Neural progenitor cell (in vitro differentiated cells): ENCODE results near the gene RAB1B. TPM values are rescaled to one million over a fixed set of nuclear protein-coding genes. Genes with fewer than 3 reads are reported as not detected.

Source experiments
- DNase-seq: peaks from one replicate; pipeline ENCODE4 v3.0.0-alpha.2; 2016; ENCODE audit warnings: low spot score
- H2AFZ ChIP-seq: fragments of 200-600 bp; sonication (generic); replicated peaks from 2 replicates; pipeline ENCODE4 v1.6.1; 2016; ENCODE audit warnings: antibody characterized with exemption
- H3F3A ChIP-seq: fragments of 200-600 bp; sonication (generic); 2 replicates; pipeline ENCODE4 v1.6.1; 2016; ENCODE audit warnings: antibody characterized with exemption, low read depth
- H3K27ac ChIP-seq: fragments of 200-600 bp; sonication (generic); 2 replicates; pipeline ENCODE4 v1.5.1; 2016; ENCODE audit warnings: mild to moderate bottlenecking
- H3K27me3 ChIP-seq: fragments of 200-600 bp; sonication (generic); 2 replicates; pipeline ENCODE4 v1.6.1; 2016; ENCODE audit warnings: mild to moderate bottlenecking, moderate library complexity
- H3K36me3 ChIP-seq: fragments of 200-600 bp; sonication (generic); 2 replicates; pipeline ENCODE4 v1.5.1; 2016
- H3K4me1 ChIP-seq: fragments of 200-600 bp; sonication (generic); 2 replicates; pipeline ENCODE4 v1.6.1; 2016; ENCODE audit warnings: mixed run types
- H3K4me2 ChIP-seq: fragments of 200-600 bp; sonication (generic); 2 replicates; pipeline ENCODE4 v1.6.1; 2016
- H3K4me3 ChIP-seq: fragments of 200-600 bp; sonication (generic); 2 replicates; pipeline ENCODE4 v1.5.1; 2016
- H3K79me2 ChIP-seq: fragments of 200-600 bp; sonication (generic); 2 replicates; pipeline ENCODE4 v1.6.1; 2016; ENCODE audit warnings: low read depth
- H3K9ac ChIP-seq: fragments of 200-600 bp; sonication (generic); 2 replicates; pipeline ENCODE4 v1.6.1; 2016
- H3K9me3 ChIP-seq: fragments of 200-600 bp; sonication (generic); 2 replicates; pipeline ENCODE4 v1.5.1; 2016; ENCODE audit warnings: low read depth
- H4K20me1 ChIP-seq: fragments of 200-600 bp; sonication (generic); 2 replicates; pipeline ENCODE4 v1.6.1; 2016; ENCODE audit warnings: low read depth
- H3K27ac Mint-ChIP-seq: 3 replicates; pipeline ENCODE4 v1.8.0; 2021; ENCODE audit warnings: mixed read lengths
- H3K27me3 Mint-ChIP-seq: 2 replicates; pipeline ENCODE4 v1.8.0; 2022; ENCODE audit warnings: low read depth, mild to moderate bottlenecking, inconsistent platforms, moderate library complexity, mixed read lengths; ENCODE audit not compliant: insufficient read depth
- H3K36me3 Mint-ChIP-seq: 3 replicates; pipeline ENCODE4 v1.8.0; 2021; ENCODE audit warnings: mixed read lengths
- H3K4me1 Mint-ChIP-seq: 3 replicates; pipeline ENCODE4 v1.8.0; 2021; ENCODE audit warnings: mixed read lengths
- H3K4me3 Mint-ChIP-seq: 3 replicates; pipeline ENCODE4 v1.8.0; 2021; ENCODE audit warnings: mild to moderate bottlenecking, moderate library complexity, mixed read lengths
- H3K9me3 Mint-ChIP-seq: 3 replicates; pipeline ENCODE4 v1.8.0; 2020; ENCODE audit warnings: mixed read lengths
- EZH2 ChIP-seq: fragments of 200-600 bp; sonication (generic); IDR thresholded peaks from 2 replicates; pipeline ENCODE4 v1.6.1; 2017; ENCODE audit warnings: antibody characterized with exemption, mild to moderate bottlenecking, moderate library complexity
- EZH2phosphoT487 ChIP-seq: fragments of 200-600 bp; sonication (generic); IDR thresholded peaks from 2 replicates; pipeline ENCODE4 v1.6.1; 2017; ENCODE audit warnings: antibody characterized with exemption
- total RNA-seq: library from RNA; depleted of rRNA; stranded (reverse); fragments of >200 nt; gene quantifications from 2 replicates; pipeline ENCODE4 v1.2.3, GENCODE V29; 2015; ENCODE audit warnings: low replicate concordance
- TF ChIP-seq, protein P1 (sequence below): fragments of 200-600 bp; sonication (generic); IDR thresholded peaks from 2 replicates; pipeline ENCODE4 v1.5.1; 2017; ENCODE audit warnings: antibody characterized with exemption, mild to moderate bottlenecking

Gene RAB1B
- total RNA-seq, 1 donor from 2014 or later, result 54.0 TPM

DNA sequence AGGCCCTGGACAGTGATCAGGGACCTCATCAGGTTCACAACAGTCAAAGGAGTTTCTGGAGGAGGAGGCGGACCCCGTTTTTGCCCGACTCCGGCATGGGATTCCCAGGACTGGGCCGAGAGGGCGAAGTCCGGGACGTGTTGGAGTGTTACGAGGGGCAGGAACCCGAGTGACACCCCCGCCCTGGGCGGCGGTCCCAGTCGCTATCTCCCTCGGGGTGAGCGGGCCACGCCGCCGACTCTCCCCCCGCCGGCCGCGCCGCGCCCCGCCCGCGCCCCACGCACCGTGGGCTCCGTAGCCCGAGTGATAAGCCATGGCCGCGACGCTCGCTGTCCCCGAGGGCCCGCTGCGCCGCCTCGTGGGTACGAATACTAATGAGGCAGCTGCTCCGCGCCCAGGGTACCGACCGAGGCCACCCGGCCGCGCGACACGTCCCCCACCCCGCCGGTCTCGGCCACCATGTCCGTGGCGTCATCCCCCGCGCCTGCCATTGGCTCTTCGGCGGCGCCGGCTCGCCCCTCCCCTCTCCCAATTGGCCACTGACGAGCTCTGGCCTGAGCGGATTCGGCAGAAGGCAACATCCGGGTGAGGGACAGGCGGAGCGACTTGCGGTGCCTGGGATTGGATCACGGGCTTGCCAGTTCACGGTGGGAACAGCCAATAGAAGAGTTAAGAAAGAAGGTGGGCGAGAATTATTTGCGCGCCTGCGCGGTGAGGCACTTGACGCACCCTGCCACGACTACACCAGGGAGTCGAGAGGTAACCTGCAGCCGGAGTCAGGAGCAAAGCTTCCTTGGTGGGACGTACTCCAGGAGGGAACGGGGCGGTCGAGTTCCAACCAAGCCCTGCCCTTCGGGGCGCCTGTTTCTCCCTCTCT is 20.5 kb downstream of the RAB1B start, which contains the start of gene YIF1A:
Gene YIF1A, minus strand, starts transcription at position 473 of the 877 bp plus-strand sequence. Its CDS starts 158 bp downstream, at position 315.
- Mint-ChIP-seq H3K9me3 (peaks cover 5% of the 10 kb centered on the region), H3K4me1 (peaks cover 38% of the 10 kb centered on the region), H3K4me3 (peak within 1 kb of the TSS; percentile 98), H3K27ac (peak within 1 kb of the TSS; percentile 96), H3K27me3 (peaks cover 39% of the 10 kb centered on the region), H3K36me3 (no peaks in the 10 kb centered on the region)
- peak within 1 kb of the TSS; percentile 81 for H3K4me3 ChIP-seq
- no peaks in the 10 kb centered on the region for H3K9me3 ChIP-seq
- H3K27ac ChIP-seq, result peak within 1 kb of the TSS; percentile 27
- peaks cover 37% of the 10 kb centered on the region for H4K20me1 ChIP-seq
- no peaks in the 10 kb centered on the region for H3K36me3 ChIP-seq
- peak within 1 kb of the TSS; percentile 80 for H3K4me2 ChIP-seq
- H3K27me3 ChIP-seq, result peaks cover 43% of the 10 kb centered on the region
- TF ChIP-seq, protein P1, sequence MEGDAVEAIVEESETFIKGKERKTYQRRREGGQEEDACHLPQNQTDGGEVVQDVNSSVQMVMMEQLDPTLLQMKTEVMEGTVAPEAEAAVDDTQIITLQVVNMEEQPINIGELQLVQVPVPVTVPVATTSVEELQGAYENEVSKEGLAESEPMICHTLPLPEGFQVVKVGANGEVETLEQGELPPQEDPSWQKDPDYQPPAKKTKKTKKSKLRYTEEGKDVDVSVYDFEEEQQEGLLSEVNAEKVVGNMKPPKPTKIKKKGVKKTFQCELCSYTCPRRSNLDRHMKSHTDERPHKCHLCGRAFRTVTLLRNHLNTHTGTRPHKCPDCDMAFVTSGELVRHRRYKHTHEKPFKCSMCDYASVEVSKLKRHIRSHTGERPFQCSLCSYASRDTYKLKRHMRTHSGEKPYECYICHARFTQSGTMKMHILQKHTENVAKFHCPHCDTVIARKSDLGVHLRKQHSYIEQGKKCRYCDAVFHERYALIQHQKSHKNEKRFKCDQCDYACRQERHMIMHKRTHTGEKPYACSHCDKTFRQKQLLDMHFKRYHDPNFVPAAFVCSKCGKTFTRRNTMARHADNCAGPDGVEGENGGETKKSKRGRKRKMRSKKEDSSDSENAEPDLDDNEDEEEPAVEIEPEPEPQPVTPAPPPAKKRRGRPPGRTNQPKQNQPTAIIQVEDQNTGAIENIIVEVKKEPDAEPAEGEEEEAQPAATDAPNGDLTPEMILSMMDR, result peak; percentile 15
- no peak for TF ChIP-seq EZH2phosphoT487
- H3K9ac ChIP-seq, result peak within 1 kb of the TSS; percentile 67
- peak; percentile 99 for DNase-seq
- H3F3A ChIP-seq, result peaks cover 19% of the 10 kb centered on the region
- peak within 1 kb of the TSS; percentile 79 for H2AFZ ChIP-seq
- H3K4me1 ChIP-seq, result peaks cover 5% of the 10 kb centered on the region
- peaks cover 8% of the 10 kb centered on the region for H3K79me2 ChIP-seq

DNA sequence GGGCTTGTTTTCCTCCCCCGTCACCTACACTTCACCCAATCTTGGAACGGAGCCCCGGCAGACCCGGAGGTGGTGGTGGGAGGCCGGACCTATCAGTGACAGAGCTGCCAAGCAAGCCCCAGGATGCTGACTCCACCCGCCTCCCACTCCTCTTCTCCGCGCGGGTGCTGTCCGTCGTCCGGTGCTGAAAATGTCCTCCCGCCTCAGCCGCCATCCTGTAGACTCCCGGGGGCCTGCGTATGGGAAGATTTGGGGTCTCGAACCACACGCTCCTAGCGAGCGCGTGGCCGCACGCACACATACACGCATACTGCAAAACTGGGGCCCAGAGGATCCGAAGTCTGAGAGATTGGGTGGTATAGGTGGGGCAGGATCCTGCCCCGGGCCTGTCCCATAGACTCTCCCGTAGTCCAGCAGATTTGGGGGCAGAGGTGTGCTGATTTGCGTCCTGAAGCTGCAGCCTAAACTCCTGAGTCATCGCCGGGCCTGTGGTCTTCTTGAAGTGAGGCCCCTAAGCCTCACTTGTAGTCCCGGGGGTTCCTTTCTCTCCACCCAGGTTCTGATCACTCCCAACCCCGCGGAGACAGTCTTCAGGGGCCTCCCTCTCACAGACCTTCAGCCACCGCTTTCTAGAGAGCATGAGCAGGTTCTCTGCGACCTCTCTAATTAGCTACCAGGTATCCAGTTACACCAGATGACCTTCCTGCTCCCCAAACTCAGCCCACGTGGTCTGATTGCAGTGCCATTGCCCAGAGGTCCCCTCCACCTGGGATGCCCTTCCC is 21.3 kb downstream of the RAB1B start:
- Histone ChIP-seq H3K36me3 (no peaks in the 10 kb centered on the region), H4K20me1 (peaks cover 37% of the 10 kb centered on the region), H3K27ac (peak overlapping the region; percentile 27), H3K27me3 (peaks cover 49% of the 10 kb centered on the region), H3K9me3 (no peaks in the 10 kb centered on the region), H3K9ac (no peak overlapping the region), H3K79me2 (peaks cover 8% of the 10 kb centered on the region), H3K4me2 (peak overlapping the region; percentile 78), H3K4me3 (peak overlapping the region; percentile 81), H3K4me1 (peaks cover 5% of the 10 kb centered on the region), H3F3A (peaks cover 19% of the 10 kb centered on the region), H2AFZ (no peak overlapping the region)
- Mint-ChIP-seq H3K27ac (no peak overlapping the region), H3K4me3 (peak overlapping the region; percentile 98), H3K36me3 (no peaks in the 10 kb centered on the region), H3K9me3 (peaks cover 5% of the 10 kb centered on the region), H3K27me3 (peaks cover 39% of the 10 kb centered on the region), H3K4me1 (peaks cover 38% of the 10 kb centered on the region)
- peak; percentile 92 for DNase-seq
- TF ChIP-seq EZH2 (peak; percentile 28), EZH2phosphoT487 (no peak)
- TF ChIP-seq, protein P1, result no peak

DNA sequence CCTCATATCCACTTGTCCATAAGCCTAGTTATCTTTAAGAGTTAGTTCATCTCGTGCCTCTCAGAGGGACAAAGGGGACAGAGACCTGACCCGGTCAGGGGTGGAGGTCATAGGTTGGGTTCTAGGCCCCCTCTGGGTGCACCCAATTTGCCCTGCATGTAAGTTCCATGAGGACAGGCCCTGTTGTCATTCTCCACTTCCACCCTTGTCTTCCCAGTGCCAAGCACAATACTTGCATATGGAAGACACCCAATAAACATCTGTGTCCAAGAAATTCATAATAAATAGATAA is 21.8 kb downstream of the RAB1B start:
- H3F3A ChIP-seq, result peaks cover 19% of the 10 kb centered on the region
- DNase-seq, result no peak
- Mint-ChIP-seq H3K36me3 (no peaks in the 10 kb centered on the region), H3K4me3 (peak overlapping the region; percentile 98), H3K4me1 (peaks cover 35% of the 10 kb centered on the region), H3K9me3 (peaks cover 5% of the 10 kb centered on the region), H3K27ac (no peak overlapping the region), H3K27me3 (peaks cover 39% of the 10 kb centered on the region)
- H3K4me3 ChIP-seq, result no peak overlapping the region
- H3K9me3 ChIP-seq, result no peaks in the 10 kb centered on the region
- peaks cover 49% of the 10 kb centered on the region for H3K27me3 ChIP-seq
- no peak overlapping the region for H2AFZ ChIP-seq
- no peak overlapping the region for H3K27ac ChIP-seq
- peaks cover 5% of the 10 kb centered on the region for H3K4me1 ChIP-seq
- peaks cover 37% of the 10 kb centered on the region for H4K20me1 ChIP-seq
- peaks cover 8% of the 10 kb centered on the region for H3K79me2 ChIP-seq
- TF ChIP-seq EZH2phosphoT487, result no peak
- TF ChIP-seq, protein P1, result no peak
- TF ChIP-seq EZH2, result no peak
- H3K36me3 ChIP-seq, result no peaks in the 10 kb centered on the region
- no peak overlapping the region for H3K4me2 ChIP-seq
- no peak overlapping the region for H3K9ac ChIP-seq
